ENCODE data around the gene STAM. TPM values are rescaled to one million over a fixed set of nuclear protein-coding genes. Genes with fewer than 3 reads are reported as not detected.

STAM gene
- total and polyA plus RNA-seq, 2 donors (not counting 3 experiments of a cell fraction or from before 2014, with no cell fraction given) = 17.7 to 20.0 TPM

DNA sequence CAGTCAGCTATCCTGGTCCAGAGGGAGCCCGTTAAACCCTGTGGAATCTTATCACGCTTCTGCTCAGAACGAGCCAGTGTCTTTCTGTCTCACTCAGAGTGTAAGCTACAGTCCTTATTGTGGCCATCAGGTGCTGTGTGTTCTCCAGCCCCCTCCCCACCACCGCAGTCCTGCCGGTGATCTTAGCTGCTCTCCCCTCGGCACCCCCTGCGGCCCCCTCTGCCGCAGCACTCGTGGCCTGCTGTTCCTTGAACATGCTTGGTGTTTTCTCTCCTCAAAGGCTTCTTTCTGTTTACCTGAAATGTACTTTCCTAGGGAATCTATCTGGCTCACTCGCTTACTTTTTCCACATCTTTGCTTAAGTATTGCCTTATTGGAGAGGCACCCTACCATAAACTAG is 69.8 kb downstream of the STAM start:
- ChIA-PET CTCF (interaction anchor here (1.5 kb wide), 1 partner anchor 22 kb away, joined by 3 read pairs; no protein-coding TSS in a partner anchor), POLR2A (no interaction called here)
- H3K79me2 ChIP-seq (ENCODE audit: control insufficient read depth, insufficient read depth, low read length) = no peaks in the 10 kb centered on the region
- H3K27me3 ChIP-seq (ENCODE audit: control insufficient read depth in 2 of 2, insufficient read depth in 2 of 2, low read length in 2 of 2) = no peaks in the 10 kb centered on the region
- FAIRE-seq (no peak), DNase-seq (ENCODE audit: low read depth, low spot score) (no peak)
- H3K36me3 ChIP-seq (ENCODE audit: control insufficient read depth in 2 of 2, extremely low read depth in 1 of 2, insufficient read depth in 2 of 2, low read length in 2 of 2) = peaks cover 3 to 11% of the 10 kb centered on the region in 2 experiments
- no peak overlapping the region for H3K4me3 ChIP-seq (replicated peaks in 1 of 3; ENCODE audit: insufficient read depth in 1 of 3, low read depth in 1 of 3, low read length in 3 of 3)
- BruUV-seq (replicated peaks) = no TSS peak
- dilution Hi-C loops (cut with MboI; ENCODE audit: extremely low pct_ligation_motif_present, low sequenced_read_pairs) = no loop called here
- intact Hi-C loops (cut with micrococcal nuclease) = no loop called here
- no peak overlapping the region for H3K27ac ChIP-seq (ENCODE audit: insufficient read depth, low read depth, low read length)
- H3K9me1 ChIP-seq (replicated peaks; ENCODE audit: control insufficient read depth, extremely low read depth, insufficient read depth, low read length) = no peaks in the 10 kb centered on the region
- no peak overlapping the region for H3K4me2 ChIP-seq (ENCODE audit: insufficient read depth, low read length)
- no peak overlapping the region for H2AFZ ChIP-seq (ENCODE audit: low read depth, low read length)
- H4K20me1 ChIP-seq (replicated peaks; ENCODE audit: control insufficient read depth, extremely low read depth, insufficient read depth, low read length) = no peaks in the 10 kb centered on the region
- no peaks in the 10 kb centered on the region for H3K4me1 ChIP-seq (ENCODE audit: control insufficient read depth, extremely low read depth, insufficient read depth, low read length)
- TF ChIP-seq POLR2A (IDR thresholded peaks at IDR 0.05; ENCODE audit: low read depth, low read length) (no peak), MYC (IDR thresholded peaks at IDR 0.05; ENCODE audit: low read depth, low read length) (no peak), GATA2 (IDR thresholded peaks at IDR 0.05; ENCODE audit: insufficient read depth, insufficient read length, low read depth, low read length) (no peak), FOS (IDR thresholded peaks at IDR 0.05; ENCODE audit: borderline replicate concordance, insufficient read depth, low read length) (no peak), JUN (IDR thresholded peaks at IDR 0.05; ENCODE audit: borderline replicate concordance, insufficient read depth, insufficient read length, low read depth) (no peak), EZH2 (IDR thresholded peaks at IDR 0.05; ENCODE audit: borderline replicate concordance, low read depth, low read length, severe bottlenecking) (no peak), POLR2AphosphoS5 (IDR thresholded peaks at IDR 0.05; ENCODE audit: insufficient read depth, low read depth, low read length) (no peak)
- TF ChIP-seq, protein P1, sequence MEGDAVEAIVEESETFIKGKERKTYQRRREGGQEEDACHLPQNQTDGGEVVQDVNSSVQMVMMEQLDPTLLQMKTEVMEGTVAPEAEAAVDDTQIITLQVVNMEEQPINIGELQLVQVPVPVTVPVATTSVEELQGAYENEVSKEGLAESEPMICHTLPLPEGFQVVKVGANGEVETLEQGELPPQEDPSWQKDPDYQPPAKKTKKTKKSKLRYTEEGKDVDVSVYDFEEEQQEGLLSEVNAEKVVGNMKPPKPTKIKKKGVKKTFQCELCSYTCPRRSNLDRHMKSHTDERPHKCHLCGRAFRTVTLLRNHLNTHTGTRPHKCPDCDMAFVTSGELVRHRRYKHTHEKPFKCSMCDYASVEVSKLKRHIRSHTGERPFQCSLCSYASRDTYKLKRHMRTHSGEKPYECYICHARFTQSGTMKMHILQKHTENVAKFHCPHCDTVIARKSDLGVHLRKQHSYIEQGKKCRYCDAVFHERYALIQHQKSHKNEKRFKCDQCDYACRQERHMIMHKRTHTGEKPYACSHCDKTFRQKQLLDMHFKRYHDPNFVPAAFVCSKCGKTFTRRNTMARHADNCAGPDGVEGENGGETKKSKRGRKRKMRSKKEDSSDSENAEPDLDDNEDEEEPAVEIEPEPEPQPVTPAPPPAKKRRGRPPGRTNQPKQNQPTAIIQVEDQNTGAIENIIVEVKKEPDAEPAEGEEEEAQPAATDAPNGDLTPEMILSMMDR (IDR thresholded peaks at IDR 0.05; ENCODE audit: extremely low read depth in 1 of 2, insufficient read depth in 1 of 2, low read depth in 1 of 2, low read length in 2 of 2) = no peak
- TF ChIP-seq, protein P2, sequence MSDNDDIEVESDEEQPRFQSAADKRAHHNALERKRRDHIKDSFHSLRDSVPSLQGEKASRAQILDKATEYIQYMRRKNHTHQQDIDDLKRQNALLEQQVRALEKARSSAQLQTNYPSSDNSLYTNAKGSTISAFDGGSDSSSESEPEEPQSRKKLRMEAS (IDR thresholded peaks at IDR 0.05; ENCODE audit: insufficient read depth, insufficient read length) = no peak
- H3K9me3 ChIP-seq (replicated peaks; ENCODE audit: control insufficient read depth, insufficient read depth, low read length) = no peaks in the 10 kb centered on the region
- no peak overlapping the region for H3K9ac ChIP-seq (replicated peaks; ENCODE audit: extremely low read depth, insufficient read depth, low read length)
